SK-N-SH (cell line): ENCODE measurements around the gene QKI.

ENCODE experiments used
- EZH2phosphoT487 ChIP-seq: fragments of 200-600 bp; sonication (generic); IDR thresholded peaks from 2 replicates; pipeline ENCODE4 v1.6.1; 2017; ENCODE audit warnings: low read depth, mixed run types, mild to moderate bottlenecking, antibody characterized with exemption, moderate library complexity, borderline replicate concordance
- JUND ChIP-seq: IDR thresholded peaks from 2 replicates; pipeline ENCODE4 v1.4.0; 2012
- MXI1 ChIP-seq: IDR thresholded peaks from 2 replicates; pipeline ENCODE4 v1.6.1; 2012; ENCODE audit warnings: mild to moderate bottlenecking, low read depth, low read length, improper control_type of control experiment
- TF ChIP-seq, protein P1 (sequence below): fragments of 200-600 bp; sonication (generic); IDR thresholded peaks from 2 replicates; pipeline ENCODE4 v1.6.1; 2017; ENCODE audit warnings: antibody characterized with exemption, mild to moderate bottlenecking, moderate library complexity
- TF ChIP-seq, protein P2 (sequence below): IDR thresholded peaks from 2 replicates; pipeline ENCODE4 v1.4.0; 2012; ENCODE audit warnings: low read depth

DNA sequence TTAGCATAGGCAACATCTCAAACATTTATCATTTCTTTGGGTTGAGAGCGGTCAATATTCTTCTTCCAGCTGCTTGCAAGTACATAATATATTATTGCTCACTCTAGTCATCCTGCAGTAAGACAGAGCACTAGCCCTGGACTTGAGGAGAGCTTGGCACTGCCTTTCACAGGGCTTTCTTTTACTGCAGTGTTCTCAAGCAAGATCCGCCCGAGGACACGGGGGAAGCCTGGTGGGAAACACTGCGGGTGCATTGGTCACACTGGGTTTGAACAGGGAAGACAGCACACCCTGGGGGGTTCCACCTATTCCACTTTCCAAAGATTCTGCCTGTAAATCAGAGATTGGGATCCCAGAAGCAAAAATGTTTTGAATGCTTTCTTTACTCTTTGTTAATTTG, 48.2 kb upstream of the QKI start:
- TF ChIP-seq MXI1 (no peak), JUND (no peak), EZH2phosphoT487 (no peak)
- TF ChIP-seq, protein P1, sequence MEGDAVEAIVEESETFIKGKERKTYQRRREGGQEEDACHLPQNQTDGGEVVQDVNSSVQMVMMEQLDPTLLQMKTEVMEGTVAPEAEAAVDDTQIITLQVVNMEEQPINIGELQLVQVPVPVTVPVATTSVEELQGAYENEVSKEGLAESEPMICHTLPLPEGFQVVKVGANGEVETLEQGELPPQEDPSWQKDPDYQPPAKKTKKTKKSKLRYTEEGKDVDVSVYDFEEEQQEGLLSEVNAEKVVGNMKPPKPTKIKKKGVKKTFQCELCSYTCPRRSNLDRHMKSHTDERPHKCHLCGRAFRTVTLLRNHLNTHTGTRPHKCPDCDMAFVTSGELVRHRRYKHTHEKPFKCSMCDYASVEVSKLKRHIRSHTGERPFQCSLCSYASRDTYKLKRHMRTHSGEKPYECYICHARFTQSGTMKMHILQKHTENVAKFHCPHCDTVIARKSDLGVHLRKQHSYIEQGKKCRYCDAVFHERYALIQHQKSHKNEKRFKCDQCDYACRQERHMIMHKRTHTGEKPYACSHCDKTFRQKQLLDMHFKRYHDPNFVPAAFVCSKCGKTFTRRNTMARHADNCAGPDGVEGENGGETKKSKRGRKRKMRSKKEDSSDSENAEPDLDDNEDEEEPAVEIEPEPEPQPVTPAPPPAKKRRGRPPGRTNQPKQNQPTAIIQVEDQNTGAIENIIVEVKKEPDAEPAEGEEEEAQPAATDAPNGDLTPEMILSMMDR, result no peak
- TF ChIP-seq, protein P2, sequence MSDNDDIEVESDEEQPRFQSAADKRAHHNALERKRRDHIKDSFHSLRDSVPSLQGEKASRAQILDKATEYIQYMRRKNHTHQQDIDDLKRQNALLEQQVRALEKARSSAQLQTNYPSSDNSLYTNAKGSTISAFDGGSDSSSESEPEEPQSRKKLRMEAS, result no peak
